ENCODE data around the gene BMPR1B.

GRCh38 chr4:94744850-94745249, 12.9 kb upstream of the BMPR1B start:
- TF ChIP-seq, protein P1, sequence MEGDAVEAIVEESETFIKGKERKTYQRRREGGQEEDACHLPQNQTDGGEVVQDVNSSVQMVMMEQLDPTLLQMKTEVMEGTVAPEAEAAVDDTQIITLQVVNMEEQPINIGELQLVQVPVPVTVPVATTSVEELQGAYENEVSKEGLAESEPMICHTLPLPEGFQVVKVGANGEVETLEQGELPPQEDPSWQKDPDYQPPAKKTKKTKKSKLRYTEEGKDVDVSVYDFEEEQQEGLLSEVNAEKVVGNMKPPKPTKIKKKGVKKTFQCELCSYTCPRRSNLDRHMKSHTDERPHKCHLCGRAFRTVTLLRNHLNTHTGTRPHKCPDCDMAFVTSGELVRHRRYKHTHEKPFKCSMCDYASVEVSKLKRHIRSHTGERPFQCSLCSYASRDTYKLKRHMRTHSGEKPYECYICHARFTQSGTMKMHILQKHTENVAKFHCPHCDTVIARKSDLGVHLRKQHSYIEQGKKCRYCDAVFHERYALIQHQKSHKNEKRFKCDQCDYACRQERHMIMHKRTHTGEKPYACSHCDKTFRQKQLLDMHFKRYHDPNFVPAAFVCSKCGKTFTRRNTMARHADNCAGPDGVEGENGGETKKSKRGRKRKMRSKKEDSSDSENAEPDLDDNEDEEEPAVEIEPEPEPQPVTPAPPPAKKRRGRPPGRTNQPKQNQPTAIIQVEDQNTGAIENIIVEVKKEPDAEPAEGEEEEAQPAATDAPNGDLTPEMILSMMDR (IDR thresholded peaks at IDR 0.05) = no peak
- TF ChIP-seq, protein P2, sequence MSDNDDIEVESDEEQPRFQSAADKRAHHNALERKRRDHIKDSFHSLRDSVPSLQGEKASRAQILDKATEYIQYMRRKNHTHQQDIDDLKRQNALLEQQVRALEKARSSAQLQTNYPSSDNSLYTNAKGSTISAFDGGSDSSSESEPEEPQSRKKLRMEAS (IDR thresholded peaks at IDR 0.05) = no peak
- TF ChIP-seq KDM1A (IDR thresholded peaks at IDR 0.05; ENCODE audit: low read depth) = no peak
- no peak for TF ChIP-seq POLR2A (IDR thresholded peaks at IDR 0.05; ENCODE audit: low read length)
- no peak for TF ChIP-seq EHMT2 (IDR thresholded peaks at IDR 0.05; ENCODE audit: low read depth)
